Measurements from ENCODE around the gene ZNF496.
"Not testable (repeated sequence)": the region's sequence is repeated elsewhere in the genome, so short reads cannot be mapped to it uniquely, and the experiment has no call there.

ZNF496 gene

DNA sequence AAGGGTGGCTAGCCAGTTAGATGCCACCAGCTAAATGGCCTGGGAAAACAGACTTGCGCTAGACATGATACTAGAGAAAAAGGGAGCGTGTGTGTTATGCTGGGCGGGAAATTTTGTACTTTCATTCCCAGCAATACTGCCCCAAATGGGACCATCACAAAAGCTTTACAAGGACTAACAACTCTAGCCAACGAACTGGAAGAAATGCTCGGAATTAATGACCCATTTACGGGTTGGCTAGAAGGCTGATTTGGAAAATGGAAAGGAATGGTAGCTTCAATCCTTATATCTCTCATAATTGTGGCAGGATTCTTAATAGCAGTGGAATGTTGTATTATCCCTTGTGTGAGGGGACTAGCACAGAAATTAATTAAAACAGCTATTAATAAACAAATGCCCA, 27.9 kb upstream of the ZNF496 start:
- no peak for DNase-seq (ENCODE audit: low spot score)

GRCh38 chr1:247358920-247359319, 27.3 kb upstream of the ZNF496 start:
- no peak for DNase-seq (ENCODE audit: low spot score)

GRCh38 chr1:247357781-247358211, 26.1 kb upstream of the ZNF496 start:
- no peak for DNase-seq (ENCODE audit: low spot score)

DNA sequence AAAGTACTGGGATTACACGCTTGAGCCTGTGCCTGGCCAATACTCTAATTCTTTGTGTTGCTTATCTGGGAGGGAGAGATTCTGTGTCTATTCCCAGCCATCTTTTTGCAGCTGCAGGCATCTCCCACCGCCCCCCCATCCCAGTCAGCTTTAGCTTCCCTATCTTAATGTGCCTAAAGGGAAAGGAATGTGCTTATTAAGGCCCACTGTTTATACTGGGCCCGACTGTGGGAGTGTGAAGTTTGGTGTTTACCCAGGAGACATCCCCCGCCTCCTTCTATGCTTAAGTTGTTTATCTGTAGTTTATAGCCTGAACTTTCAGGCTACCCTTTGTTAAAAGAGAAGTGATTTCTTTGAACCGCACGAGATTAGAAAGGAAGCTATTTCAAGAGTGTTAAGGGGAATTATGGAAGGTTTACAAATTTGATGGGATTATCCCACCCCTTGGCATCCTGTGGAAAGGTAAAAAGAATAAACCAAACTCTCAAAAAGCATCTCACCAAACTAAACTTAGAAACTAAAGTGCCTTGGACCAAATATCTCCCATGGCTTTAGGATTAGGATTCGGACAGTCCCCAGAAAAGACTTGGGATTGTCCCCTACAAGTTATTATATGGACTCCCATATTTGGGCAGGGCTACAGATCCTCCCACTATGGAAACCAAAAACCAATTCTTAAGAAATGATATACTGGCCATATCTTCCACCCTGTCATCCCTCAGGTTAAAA, 25.5 kb upstream of the ZNF496 start:
- peak; percentile 30 for DNase-seq (ENCODE audit: low spot score)

GRCh38 chr1:247355160-247355559, 23.5 kb upstream of the ZNF496 start:
- not testable (repeated sequence) for DNase-seq (ENCODE audit: low spot score)

GRCh38 chr1:247352175-247352574, 20.5 kb upstream of the ZNF496 start:
- DNase-seq (ENCODE audit: low spot score): no peak

GRCh38 chr1:247350587-247350986, 18.9 kb upstream of the ZNF496 start:
- DNase-seq (ENCODE audit: low spot score): no peak

- peak; percentile 45 for DNase-seq (ENCODE audit: low spot score)
Observed at GRCh38 chr1:247347477-247348222, 16.0 kb upstream of the ZNF496 start.

- DNase-seq (ENCODE audit: low spot score): no peak
Observed at GRCh38 chr1:247345881-247346280, 14.2 kb upstream of the ZNF496 start.

GRCh38 chr1:247343801-247344200, 12.1 kb upstream of the ZNF496 start:
- no peak for DNase-seq (ENCODE audit: low spot score)

- DNase-seq (ENCODE audit: low spot score): no peak
Observed at GRCh38 chr1:247338723-247339275, 7.1 kb upstream of the ZNF496 start.

GRCh38 chr1:247337961-247338360, 6.3 kb upstream of the ZNF496 start:
- DNase-seq (ENCODE audit: low spot score): no peak

DNA sequence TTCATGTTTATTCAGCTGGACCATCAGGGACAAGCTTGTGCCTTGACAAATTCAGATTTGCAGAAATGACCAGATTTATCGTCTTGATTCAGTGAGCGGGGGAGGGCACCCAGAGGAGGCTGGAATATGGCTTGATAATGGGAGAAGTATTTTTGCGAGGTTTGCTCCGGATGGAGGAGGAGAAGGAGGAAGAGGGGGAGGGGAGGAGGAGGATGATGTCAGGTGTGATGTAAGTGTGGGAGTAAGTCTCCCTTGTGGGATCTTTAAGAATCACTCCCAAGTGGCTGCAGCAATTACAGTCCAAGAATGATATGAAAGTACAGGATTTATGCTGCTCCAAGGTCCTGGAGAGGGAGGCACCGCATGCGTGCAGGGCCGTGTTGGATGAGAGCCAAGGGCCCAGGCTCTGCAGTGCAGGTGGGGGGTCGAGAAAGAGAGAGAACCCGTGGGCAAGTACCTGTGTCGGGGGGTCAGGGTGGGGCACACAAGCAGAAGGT, 5.6 kb upstream of the ZNF496 start:
- DNase-seq (ENCODE audit: low spot score): no peak

DNA sequence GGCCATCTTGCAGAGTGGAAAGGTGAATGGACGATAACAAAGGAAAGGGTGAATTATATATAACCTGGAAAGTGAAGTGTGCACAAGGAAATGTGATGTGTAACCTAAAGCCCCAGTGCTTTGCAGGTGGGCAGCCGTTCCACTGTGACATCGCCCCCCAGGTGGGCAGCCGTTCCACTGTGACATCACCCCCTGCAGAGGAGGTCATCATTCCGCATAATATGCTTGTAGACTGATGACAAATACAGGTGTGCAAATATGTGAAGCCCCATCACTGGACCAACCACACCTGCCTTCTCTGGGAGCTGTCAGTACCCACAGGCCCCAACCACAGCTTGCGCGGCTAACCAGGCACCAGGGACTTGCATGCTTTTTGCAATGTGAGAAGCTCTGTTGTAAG, 4.7 kb upstream of the ZNF496 start:
- DNase-seq (ENCODE audit: low spot score): no peak

DNA sequence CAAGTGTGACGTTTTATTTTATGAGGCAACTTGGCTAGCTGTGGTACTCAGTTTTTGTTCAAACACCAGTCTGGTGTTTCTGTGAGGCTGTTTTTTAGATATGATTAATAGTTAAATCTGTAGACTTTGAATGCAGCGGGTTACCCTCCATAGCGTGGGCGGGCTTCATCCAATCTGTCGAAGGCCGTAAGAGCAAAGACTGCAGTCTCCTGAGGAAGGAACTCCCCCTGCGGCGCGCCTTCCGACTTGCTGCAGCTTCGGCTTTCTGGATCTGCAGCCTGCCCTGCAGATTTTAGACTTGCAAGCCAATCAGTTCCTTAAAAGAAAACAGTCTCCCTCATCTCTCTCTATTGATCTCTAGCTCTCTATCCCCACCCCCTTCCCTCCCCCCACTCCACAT, 4.2 kb upstream of the ZNF496 start:
- DNase-seq (ENCODE audit: low spot score): no peak

DNA sequence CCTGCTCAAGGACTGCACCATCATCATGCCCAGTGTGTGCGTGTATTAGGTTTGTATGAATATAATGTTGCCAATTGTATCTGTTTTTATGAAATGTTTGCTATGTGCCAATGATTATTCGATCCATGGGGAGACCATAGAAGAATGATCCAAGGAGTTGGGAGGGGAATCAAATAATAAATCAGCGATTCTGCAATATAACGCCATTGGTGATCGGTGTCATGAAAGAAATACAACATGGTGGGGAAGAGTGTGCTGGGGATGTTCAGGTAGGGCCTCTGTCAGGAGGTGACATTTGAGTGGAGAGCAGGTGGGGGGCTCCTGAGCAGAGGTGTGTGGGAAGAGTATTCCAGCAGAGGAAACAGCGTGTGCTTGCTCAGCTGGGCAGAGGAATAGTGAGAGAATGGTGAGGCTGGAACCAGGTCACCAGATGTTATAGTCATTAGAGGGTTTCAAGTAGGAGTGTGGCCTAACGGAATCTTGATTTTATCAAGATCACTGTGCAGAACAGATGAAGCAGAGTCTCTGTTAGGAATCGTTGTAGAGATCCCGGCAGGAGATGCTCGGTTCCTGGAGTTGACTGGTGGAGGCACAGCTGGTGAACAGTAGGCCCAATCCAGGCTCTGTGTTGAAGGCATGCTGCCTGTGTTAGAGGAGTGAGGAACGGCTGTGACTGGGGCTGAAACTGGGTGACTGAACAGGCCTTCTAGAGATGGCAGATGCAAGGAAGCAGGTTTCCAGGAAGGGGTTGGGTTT, 2.9 kb upstream of the ZNF496 start:
- DNase-seq (ENCODE audit: low spot score): no peak

DNA sequence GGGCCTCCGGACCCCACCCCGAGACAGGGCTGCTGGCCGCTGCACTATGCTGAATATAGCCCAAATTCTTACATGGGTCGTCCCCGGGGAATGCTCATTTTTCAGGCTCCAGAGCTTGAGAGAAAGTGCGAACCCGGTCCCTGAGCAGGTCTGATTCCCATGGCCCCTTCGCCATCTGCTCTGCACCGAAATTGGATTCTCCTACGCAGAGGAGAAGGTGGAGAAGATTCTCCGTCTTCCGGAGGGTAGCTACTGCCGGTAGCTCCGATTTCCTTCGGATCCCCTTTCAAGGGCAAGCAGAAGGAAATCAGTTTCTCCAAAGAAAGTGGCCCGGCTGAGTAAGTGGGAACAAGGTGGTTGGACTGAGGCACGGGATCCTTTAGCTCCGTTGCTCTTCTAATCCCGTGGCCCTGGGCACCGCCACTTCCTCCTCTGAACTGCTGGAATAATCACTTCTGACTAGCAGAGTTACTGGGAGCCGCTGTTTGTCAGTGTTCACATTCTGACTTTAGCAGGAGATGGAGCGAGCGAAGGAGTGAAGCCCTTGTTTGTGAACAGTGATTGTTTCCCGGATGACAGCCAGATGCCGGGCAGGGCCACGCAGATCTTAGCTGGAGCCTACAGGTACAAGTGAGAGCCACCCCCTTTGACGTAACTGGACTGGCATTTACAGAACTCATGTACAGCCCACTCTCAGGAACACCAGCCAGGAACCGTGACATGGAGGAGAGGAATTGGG, 1.1 kb upstream of the ZNF496 start:
- DNase-seq (ENCODE audit: low spot score): no peak

DNA sequence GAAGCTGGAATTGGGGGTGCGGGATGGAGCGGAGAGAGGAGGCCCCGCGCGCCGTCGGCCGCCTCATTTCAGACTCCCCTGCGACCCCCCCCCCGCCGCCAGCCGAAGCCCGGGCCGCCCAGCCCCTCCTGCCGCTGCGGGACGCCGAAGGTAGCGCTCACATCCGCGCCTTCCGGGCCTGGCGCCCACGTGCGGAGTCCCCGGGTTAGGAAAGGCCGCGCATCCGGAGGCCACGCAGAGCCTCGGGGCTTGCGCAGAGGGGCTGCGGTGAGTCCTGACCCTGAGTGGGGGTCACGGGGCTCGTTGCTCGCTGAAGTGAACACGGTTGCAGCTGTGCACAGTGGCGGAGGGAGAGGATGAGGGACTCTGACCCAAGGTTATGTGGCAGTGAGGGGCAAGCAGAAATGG, 552 bp upstream of the ZNF496 start:
- peak; percentile 80 for DNase-seq (ENCODE audit: low spot score)

GRCh38 chr1:247331172-247331524, 519 bp downstream of the ZNF496 start:
- DNase-seq (ENCODE audit: low spot score): peak; percentile 87

DNA sequence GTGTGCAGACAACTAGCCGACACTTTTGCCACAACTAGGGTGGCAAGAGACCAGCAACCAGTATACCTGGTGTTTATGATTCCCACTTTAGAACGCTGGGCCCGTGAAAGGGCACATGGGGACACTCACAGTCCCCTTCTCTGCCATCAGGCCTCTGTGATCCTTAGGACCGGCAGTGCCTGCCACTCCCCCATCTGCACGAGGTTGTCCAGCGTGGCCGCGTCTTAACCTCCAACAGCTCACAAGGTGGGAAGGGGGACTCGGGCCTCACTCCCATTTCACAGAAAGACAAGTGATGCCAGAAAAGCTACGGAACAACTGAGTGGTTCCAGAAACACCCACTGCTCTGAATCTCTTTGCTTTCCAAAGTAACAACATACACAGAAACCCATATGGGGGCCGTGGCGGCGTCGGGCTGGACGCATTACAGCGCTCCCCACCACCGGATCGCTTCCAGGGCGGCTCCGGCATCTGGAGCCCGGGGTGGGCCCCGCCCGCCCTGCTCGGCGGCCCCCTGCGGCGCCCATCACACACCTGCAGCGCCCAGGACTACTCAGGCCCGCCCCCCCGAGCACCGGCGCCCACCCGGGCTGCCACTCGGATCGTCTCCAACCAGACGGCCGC, 1.0 kb downstream of the ZNF496 start:
- DNase-seq (ENCODE audit: low spot score): peak; percentile 29

GRCh38 chr1:247329097-247329617, 2.5 kb downstream of the ZNF496 start:
- no peak for DNase-seq (ENCODE audit: low spot score)
